WTC11 (cell line): ENCODE measurements around the gene APOBEC3F.

Source experiments
- ATF6 ChIP-seq: sonication (generic); formaldehyde crosslinking; IDR thresholded peaks from 2 replicates; pipeline ENCODE4 v1.8.1; 2023; ENCODE audit warnings: mild to moderate bottlenecking, missing genetic modification reagents
- CTCF ChIP-seq: fragments of 200-600 bp; IDR thresholded peaks from 2 replicates; pipeline ENCODE4 v1.8.0; 2022; ENCODE audit warnings: antibody characterized with exemption
- JUN ChIP-seq: sonication (generic); formaldehyde crosslinking; IDR thresholded peaks from 2 replicates; pipeline ENCODE4 v1.8.0; 2023; ENCODE audit warnings: mild to moderate bottlenecking, missing genetic modification reagents
- MAX ChIP-seq: sonication (generic); formaldehyde crosslinking; IDR thresholded peaks from 2 replicates; pipeline ENCODE4 v1.8.0; 2022; ENCODE audit warnings: mild to moderate bottlenecking, missing genetic modification reagents
- RELA ChIP-seq: sonication (generic); formaldehyde crosslinking; IDR thresholded peaks from 2 replicates; pipeline ENCODE4 v1.8.1; 2022; ENCODE audit warnings: missing genetic modification reagents, mild to moderate bottlenecking, borderline replicate concordance
- SP1 ChIP-seq: sonication (generic); formaldehyde crosslinking; conservative IDR thresholded peaks from 2 replicates; pipeline ENCODE4 v1.8.1; 2022; ENCODE audit warnings: missing genetic modification reagents
- TP53 ChIP-seq: sonication (generic); formaldehyde crosslinking; IDR thresholded peaks from 2 replicates; pipeline ENCODE4 v1.8.1; 2023; ENCODE audit warnings: mild to moderate bottlenecking, missing genetic modification reagents
- ZNF138 ChIP-seq: sonication (generic); formaldehyde crosslinking; conservative IDR thresholded peaks from 2 replicates; pipeline ENCODE4 v1.8.1; 2022; ENCODE audit warnings: mild to moderate bottlenecking, moderate library complexity, missing genetic modification reagents
- ZNF512 ChIP-seq: sonication (generic); formaldehyde crosslinking; IDR thresholded peaks from 2 replicates; pipeline ENCODE4 v1.8.1; 2022; ENCODE audit warnings: missing genetic modification reagents, borderline replicate concordance
- TF ChIP-seq, protein P1 (sequence below): fragments of 250-450 bp; sonication (Bioruptor Pico); IDR thresholded peaks from 2 replicates; pipeline ENCODE4 v2.1.2; 2022; ENCODE audit warnings: mild to moderate bottlenecking, moderate library complexity
- TF ChIP-seq, protein P2 (sequence below): sonication (generic); formaldehyde crosslinking; IDR thresholded peaks from 2 replicates; pipeline ENCODE4 v1.8.1; 2022; ENCODE audit warnings: low read depth, mild to moderate bottlenecking, moderate library complexity, missing genetic modification reagents, borderline replicate concordance

DNA sequence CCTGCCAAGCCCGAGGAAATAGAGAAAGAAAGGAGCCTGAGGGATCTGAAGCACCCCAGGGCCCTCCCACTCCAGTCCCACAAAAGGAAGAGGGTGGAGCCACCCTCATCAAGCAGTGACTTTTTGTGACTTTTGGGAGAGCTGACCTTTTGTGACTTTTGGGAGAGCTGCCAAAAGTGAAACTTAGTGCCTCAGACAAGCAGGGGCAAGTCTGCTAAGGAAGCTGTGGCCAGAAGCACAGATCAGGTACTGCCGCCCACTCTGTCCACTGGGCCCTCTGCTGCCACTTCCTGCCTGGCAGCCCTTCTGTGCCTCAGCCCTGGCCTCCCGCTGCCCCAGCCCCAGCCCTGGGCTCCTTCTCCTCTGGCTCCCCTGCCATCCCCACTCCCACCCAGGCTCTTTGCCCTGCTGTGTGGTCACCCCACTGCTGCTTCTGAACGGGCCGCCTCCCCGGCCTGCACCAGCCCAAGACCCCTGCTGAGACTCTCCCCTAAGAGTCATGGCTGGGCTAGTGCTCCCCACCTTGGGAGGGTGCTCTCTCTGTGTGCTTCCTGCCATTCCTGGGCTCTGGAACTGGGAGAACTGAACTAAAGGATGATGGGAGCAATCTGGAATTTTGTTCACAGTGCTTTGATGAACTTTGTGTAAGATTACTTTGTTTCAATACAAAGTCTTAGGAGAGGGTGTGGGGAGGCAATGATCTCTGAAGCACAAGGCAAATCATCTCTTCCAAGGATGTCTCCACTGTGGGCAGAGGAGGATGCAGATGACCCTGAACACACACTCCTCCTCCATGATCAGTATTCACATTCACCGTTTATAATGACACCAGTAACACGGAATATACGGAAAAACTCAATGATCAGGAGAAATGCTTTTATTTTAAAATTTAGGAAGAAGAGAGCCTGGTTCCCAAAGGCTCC lies 56.7 kb downstream of the APOBEC3F start, which contains the start of gene APOBEC3H:
- TF ChIP-seq CTCF (no peak), ATF6 (no peak), ZNF138 (no peak), RELA (CRISPR knock-in tag) (no peak), JUN (CRISPR knock-in tag) (no peak), ZNF512 (CRISPR knock-in tag) (no peak), SP1 (CRISPR knock-in tag) (no peak), TP53 (no peak), MAX (CRISPR knock-in tag) (no peak)
- TF ChIP-seq, protein P1, sequence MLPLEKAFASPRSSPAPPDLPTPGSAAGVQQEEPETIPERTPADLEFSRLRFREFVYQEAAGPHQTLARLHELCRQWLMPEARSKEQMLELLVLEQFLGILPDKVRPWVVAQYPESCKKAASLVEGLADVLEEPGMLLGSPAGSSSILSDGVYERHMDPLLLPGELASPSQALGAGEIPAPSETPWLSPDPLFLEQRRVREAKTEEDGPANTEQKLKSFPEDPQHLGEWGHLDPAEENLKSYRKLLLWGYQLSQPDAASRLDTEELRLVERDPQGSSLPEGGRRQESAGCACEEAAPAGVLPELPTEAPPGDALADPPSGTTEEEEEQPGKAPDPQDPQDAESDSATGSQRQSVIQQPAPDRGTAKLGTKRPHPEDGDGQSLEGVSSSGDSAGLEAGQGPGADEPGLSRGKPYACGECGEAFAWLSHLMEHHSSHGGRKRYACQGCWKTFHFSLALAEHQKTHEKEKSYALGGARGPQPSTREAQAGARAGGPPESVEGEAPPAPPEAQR (CRISPR knock-in tag), result no peak
- TF ChIP-seq, protein P2, sequence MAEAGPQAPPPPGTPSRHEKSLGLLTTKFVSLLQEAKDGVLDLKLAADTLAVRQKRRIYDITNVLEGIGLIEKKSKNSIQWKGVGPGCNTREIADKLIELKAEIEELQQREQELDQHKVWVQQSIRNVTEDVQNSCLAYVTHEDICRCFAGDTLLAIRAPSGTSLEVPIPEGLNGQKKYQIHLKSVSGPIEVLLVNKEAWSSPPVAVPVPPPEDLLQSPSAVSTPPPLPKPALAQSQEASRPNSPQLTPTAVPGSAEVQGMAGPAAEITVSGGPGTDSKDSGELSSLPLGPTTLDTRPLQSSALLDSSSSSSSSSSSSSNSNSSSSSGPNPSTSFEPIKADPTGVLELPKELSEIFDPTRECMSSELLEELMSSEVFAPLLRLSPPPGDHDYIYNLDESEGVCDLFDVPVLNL, result no peak
